K562 (cell line): ENCODE measurements around the gene LGR6. TPM values are rescaled to one million over a fixed set of nuclear protein-coding genes. Genes with fewer than 3 reads are reported as not detected.

Experiments
- CREM ChIP-seq: IDR thresholded peaks from 2 replicates; pipeline ENCODE4 v1.6.1; 2014; ENCODE audit warnings: antibody characterized with exemption, low read depth
- FOXP1 ChIP-seq: sonication (generic); formaldehyde crosslinking; IDR thresholded peaks from 2 replicates; pipeline ENCODE4 v1.8.0; 2022; ENCODE audit warnings: mild to moderate bottlenecking, missing genetic modification reagents
- FUS ChIP-seq: fragments of 200-400 bp; formaldehyde crosslinking; optimal IDR thresholded peaks from 2 replicates; pipeline ENCODE3; 2017; ENCODE audit warnings: low read depth, low read length
- NCOA4 ChIP-seq: fragments of 450-650 bp; IDR thresholded peaks from 2 replicates; pipeline ENCODE4 v1.6.1; 2018; ENCODE audit warnings: mild to moderate bottlenecking; ENCODE audit not compliant: partially characterized antibody
- SRF ChIP-seq, 2 experiments: fragments of 250-450, 450-650 bp in 1 of 2; sonication (Bioruptor Pico) in 1 of 2; sonication (generic) in 1 of 2; formaldehyde crosslinking; IDR thresholded peaks; 2 replicates each; pipeline versions ENCODE4 v1.5.0 to v1.5.1; 2020 to 2022; ENCODE audit warnings: mild to moderate bottlenecking in 1 of 2, missing genetic modification reagents in 1 of 2
- ZNF146 ChIP-seq: IDR thresholded peaks from one replicate; pipeline ENCODE4 v1.6.1; 2018; ENCODE audit warnings: missing compliant biosample characterization; ENCODE audit not compliant: unreplicated experiment
- polyA plus RNA-seq, 8 experiments: library from polyadenylated mRNA; depleted of rRNA in 4 of 8; stranded (reverse) in 5 of 8; unstranded in 3 of 8; fragments of >200 nt; fragmentation: Nextera tagmentation in 2 of 8; fragmentation: Illumina TruSeq in 1 of 8; extraction: Ambion mirVana in 2 of 8; extraction: Trizol in 1 of 8; gene quantifications; 2 replicates each; pipeline versions ENCODE4 v1.2.1 to v1.2.3, GENCODE V29; 2011 to 2014; ENCODE audit warnings: inconsistent platforms in 1 of 8, missing spikeins in 1 of 8
- total RNA-seq, 7 experiments: library from RNA; depleted of rRNA in 6 of 7; stranded (reverse); fragments of >200 nt in 6 of 7; fragmentation: Illumina TruSeq in 2 of 7; extraction: Trizol in 2 of 7; gene quantifications; 2 replicates each; pipeline versions ENCODE4 v1.2.1 to v1.2.3, GENCODE V29; 2011 to 2021; ENCODE audit warnings: low replicate concordance in 1 of 7
- TF ChIP-seq, protein P1 (sequence below): fragments of 450-650 bp; IDR thresholded peaks from 2 replicates; pipeline ENCODE4 v1.6.1; 2016; ENCODE audit warnings: low read depth
- TF ChIP-seq, protein P2 (sequence below): fragments of 450-650 bp; formaldehyde crosslinking; IDR thresholded peaks from 2 replicates; pipeline ENCODE4 v1.4.0; 2022; ENCODE audit warnings: mild to moderate bottlenecking, moderate library complexity
- TF ChIP-seq, protein P3 (sequence below): IDR thresholded peaks from 3 replicates; pipeline ENCODE4 v1.6.1; 2011; ENCODE audit warnings: borderline replicate concordance, mild to moderate bottlenecking; ENCODE audit not compliant: insufficient read length, insufficient read depth
- TF ChIP-seq, protein P4 (sequence below), 2 experiments: fragments of 450-650 bp in 1 of 2; sonication (generic) in 1 of 2; formaldehyde crosslinking in 1 of 2; IDR thresholded peaks in 1 of 2; conservative IDR thresholded peaks in 1 of 2; 2 replicates each; pipeline versions ENCODE4 v1.6.1 to v1.8.1; 2016 to 2023; ENCODE audit warnings: mild to moderate bottlenecking in 2 of 2, moderate library complexity in 2 of 2, inconsistent platforms in 1 of 2, missing genetic modification reagents in 1 of 2
- TF ChIP-seq, protein P5 (sequence below), 3 experiments: fragments of 200-800 bp in 1 of 3; sonication (Bioruptor generic) in 1 of 3; sonication (generic) in 1 of 3; formaldehyde crosslinking in 1 of 3; IDR thresholded peaks; 2 replicates each; pipeline versions ENCODE4 v1.6.1 to v1.8.0; 2016 to 2022; ENCODE audit warnings: mild to moderate bottlenecking in 2 of 3, missing compliant biosample characterization in 2 of 3, missing genetic modification characterization in 2 of 3, missing genetic modification reagents in 1 of 3

LGR6 gene
- total and polyA plus RNA-seq, 9 of the 15 experiments (the other 6 are each of a cell fraction or from before 2014, with no cell fraction given): 0.01 to 0.54 (median 0.17) TPM; not detected in 1

DNA sequence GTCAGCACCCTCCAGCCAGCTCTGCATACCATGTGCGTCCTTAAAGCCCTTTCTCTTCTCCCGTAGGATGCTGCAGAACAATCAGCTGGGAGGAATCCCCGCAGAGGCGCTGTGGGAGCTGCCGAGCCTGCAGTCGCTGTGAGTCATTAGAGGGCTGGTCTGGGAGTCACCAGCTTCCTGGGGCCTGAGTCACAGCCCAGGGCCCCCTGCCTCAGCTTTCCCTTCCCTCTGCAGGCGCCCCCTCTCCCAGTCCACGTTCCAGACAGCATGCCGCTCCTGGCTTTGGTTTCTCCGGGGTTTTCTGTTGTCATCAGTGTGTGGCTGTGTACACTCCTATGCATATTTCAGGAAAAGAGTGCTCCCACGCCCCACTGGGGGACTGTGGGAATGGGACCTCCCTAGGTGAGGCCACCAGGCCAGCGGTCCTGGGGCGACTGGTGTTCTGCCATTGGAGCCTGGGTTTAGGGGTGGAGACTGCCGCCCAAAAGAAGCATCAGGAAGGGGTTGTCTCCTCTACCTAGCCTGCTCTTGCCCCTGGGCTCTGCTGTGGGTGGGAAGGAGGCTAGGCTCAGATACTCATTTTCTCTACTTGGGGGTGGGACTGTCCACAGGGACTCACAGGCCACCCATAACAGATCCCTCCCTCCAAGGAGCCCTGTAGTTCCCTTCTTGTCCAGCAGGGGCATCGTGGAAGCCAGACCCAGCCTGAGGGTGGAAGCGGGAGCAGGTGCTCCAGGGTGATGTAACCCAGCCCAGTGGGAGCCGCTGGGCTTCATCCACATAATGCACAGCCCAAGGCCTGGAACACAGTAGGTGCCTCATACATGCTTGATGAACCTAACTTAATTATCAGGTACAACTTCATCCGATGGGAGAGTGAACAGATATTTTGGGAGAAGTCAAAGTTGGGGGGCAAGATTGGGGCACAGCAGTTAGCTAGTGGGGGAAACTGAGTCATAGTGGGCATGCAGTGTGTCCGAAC is 42.5 kb downstream of the LGR6 start (continued):
- TF ChIP-seq CREM (peak; percentile 28; the same call in 1 of the 2 replicates), NCOA4 (no peak), FUS (no peak), FOXP1 (CRISPR knock-in tag) (no peak; the same call in 1 of the 2 replicates), SRF (CRISPR knock-in tag; IDR thresholded peaks at IDR 0.05) (peak in 1 of 2 experiments; percentile 51; a peak in 1 of 4 replicates), ZNF146 (CRISPR knock-in tag) (no peak)
- TF ChIP-seq, protein P1, sequence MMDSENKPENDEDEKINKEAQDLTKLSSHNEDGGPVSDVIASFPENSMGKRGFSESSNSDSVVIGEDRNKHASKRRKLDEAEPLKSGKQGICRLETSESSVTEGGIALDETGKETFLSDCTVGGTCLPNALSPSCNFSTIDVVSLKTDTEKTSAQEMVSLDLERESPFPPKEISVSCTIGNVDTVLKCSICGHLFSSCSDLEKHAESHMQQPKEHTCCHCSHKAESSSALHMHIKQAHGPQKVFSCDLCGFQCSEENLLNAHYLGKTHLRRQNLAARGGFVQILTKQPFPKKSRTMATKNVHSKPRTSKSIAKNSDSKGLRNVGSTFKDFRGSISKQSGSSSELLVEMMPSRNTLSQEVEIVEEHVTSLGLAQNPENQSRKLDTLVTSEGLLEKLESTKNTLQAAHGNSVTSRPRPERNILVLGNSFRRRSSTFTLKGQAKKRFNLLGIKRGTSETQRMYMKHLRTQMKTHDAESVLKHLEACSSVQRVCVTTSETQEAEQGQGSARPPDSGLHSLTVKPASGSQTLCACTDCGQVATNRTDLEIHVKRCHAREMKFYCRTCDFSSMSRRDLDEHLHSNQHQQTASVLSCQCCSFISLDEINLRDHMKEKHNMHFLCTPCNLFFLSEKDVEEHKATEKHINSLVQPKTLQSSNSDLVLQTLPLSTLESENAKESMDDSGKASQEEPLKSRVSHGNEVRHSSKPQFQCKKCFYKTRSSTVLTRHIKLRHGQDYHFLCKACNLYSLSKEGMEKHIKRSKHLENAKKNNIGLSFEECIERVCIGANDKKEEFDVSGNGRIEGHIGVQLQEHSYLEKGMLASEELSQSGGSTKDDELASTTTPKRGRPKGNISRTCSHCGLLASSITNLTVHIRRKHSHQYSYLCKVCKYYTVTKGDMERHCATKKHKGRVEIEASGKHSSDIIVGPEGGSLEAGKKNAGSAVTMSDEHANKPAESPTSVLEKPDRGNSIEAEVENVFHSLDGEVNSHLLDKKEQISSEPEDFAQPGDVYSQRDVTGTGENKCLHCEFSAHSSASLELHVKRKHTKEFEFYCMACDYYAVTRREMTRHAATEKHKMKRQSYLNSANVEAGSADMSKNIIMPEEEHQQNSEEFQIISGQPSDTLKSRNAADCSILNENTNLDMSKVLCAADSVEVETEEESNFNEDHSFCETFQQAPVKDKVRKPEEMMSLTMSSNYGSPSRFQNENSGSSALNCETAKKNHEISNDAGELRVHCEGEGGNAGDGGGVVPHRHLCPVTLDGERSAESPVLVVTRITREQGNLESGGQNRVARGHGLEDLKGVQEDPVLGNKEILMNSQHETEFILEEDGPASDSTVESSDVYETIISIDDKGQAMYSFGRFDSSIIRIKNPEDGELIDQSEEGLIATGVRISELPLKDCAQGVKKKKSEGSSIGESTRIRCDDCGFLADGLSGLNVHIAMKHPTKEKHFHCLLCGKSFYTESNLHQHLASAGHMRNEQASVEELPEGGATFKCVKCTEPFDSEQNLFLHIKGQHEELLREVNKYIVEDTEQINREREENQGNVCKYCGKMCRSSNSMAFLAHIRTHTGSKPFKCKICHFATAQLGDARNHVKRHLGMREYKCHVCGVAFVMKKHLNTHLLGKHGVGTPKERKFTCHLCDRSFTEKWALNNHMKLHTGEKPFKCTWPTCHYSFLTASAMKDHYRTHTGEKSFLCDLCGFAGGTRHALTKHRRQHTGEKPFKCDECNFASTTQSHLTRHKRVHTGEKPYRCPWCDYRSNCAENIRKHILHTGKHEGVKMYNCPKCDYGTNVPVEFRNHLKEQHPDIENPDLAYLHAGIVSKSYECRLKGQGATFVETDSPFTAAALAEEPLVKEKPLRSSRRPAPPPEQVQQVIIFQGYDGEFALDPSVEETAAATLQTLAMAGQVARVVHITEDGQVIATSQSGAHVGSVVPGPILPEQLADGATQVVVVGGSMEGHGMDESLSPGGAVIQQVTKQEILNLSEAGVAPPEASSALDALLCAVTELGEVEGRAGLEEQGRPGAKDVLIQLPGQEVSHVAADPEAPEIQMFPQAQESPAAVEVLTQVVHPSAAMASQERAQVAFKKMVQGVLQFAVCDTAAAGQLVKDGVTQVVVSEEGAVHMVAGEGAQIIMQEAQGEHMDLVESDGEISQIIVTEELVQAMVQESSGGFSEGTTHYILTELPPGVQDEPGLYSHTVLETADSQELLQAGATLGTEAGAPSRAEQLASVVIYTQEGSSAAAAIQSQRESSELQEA: no peak
- TF ChIP-seq, protein P2, sequence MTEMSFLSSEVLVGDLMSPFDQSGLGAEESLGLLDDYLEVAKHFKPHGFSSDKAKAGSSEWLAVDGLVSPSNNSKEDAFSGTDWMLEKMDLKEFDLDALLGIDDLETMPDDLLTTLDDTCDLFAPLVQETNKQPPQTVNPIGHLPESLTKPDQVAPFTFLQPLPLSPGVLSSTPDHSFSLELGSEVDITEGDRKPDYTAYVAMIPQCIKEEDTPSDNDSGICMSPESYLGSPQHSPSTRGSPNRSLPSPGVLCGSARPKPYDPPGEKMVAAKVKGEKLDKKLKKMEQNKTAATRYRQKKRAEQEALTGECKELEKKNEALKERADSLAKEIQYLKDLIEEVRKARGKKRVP (CRISPR knock-in tag): 0 out of 2 replicates have a peak, but pooled peaks have one; percentile 39
- TF ChIP-seq, protein P3, sequence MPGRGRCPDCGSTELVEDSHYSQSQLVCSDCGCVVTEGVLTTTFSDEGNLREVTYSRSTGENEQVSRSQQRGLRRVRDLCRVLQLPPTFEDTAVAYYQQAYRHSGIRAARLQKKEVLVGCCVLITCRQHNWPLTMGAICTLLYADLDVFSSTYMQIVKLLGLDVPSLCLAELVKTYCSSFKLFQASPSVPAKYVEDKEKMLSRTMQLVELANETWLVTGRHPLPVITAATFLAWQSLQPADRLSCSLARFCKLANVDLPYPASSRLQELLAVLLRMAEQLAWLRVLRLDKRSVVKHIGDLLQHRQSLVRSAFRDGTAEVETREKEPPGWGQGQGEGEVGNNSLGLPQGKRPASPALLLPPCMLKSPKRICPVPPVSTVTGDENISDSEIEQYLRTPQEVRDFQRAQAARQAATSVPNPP: no peak
- TF ChIP-seq, protein P4, sequence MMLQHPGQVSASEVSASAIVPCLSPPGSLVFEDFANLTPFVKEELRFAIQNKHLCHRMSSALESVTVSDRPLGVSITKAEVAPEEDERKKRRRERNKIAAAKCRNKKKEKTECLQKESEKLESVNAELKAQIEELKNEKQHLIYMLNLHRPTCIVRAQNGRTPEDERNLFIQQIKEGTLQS (IDR thresholded peaks at IDR 0.05): peak; percentile 95
- TF ChIP-seq, protein P4 (CRISPR knock-in tag; conservative IDR thresholded peaks at IDR 0.05): peak; percentile 85
- TF ChIP-seq, protein P5, sequence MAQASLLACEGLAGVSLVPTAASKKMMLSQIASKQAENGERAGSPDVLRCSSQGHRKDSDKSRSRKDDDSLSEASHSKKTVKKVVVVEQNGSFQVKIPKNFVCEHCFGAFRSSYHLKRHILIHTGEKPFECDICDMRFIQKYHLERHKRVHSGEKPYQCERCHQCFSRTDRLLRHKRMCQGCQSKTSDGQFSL (CRISPR knock-in tag; IDR thresholded peaks at IDR 0.05): no peak
- TF ChIP-seq, protein P5 (tag; IDR thresholded peaks at IDR 0.05): no peak
